Effector memory CD8-positive, alpha-beta T cell (primary cell): ENCODE measurements around the gene FMNL2.

Source experiments
- ATAC-seq: fragments of 150-1000 bp; cut with Tn5 transposase; replicated peaks from 2 replicates; pipeline ENCODE4 v1.10.0; 2021; ENCODE audit warnings: mild to moderate bottlenecking, moderate library complexity
- DNase-seq, 3 experiments: peaks; one replicate each; pipeline ENCODE4 v3.0.0; 2021
- H3K27ac Mint-ChIP-seq, 2 donors: one replicate each; pipeline ENCODE4 v1.8.0; 2022; ENCODE audit warnings: mild to moderate bottlenecking in 2 of 2, mixed read lengths in 2 of 2, moderate library complexity in 2 of 2
- H3K27me3 Mint-ChIP-seq, 2 donors: one replicate each; pipeline ENCODE4 v1.8.0; 2022; ENCODE audit warnings: mixed read lengths in 2 of 2
- H3K36me3 Mint-ChIP-seq: one replicate; pipeline ENCODE4 v1.8.0; 2022; ENCODE audit warnings: mild to moderate bottlenecking, moderate library complexity, mixed read lengths; ENCODE audit not compliant: insufficient read depth
- H3K4me1 Mint-ChIP-seq, 2 donors: one replicate each; pipeline ENCODE4 v1.8.0; 2022; ENCODE audit warnings: low read depth in 2 of 2, mixed read lengths in 2 of 2
- H3K4me3 Mint-ChIP-seq, 2 donors: one replicate each; pipeline ENCODE4 v1.8.0; 2022; ENCODE audit warnings: mild to moderate bottlenecking in 2 of 2, mixed read lengths in 2 of 2, moderate library complexity in 2 of 2
- H3K9me3 Mint-ChIP-seq, 2 donors: one replicate each; pipeline ENCODE4 v1.8.0; 2022; ENCODE audit warnings: mixed read lengths in 2 of 2

Gene FMNL2

GRCh38 chr2:152433289-152433688 lies 98.3 kb downstream of the FMNL2 start:
- Mint-ChIP-seq H3K9me3 (no peaks in the 10 kb centered on the region), H3K4me3 (no peak overlapping the region), H3K27ac (no peak overlapping the region), H3K36me3 (no peaks in the 10 kb centered on the region), H3K4me1 (no peaks in the 10 kb centered on the region), H3K27me3 (peaks cover 15 to 19% of the 10 kb centered on the region in 2 donors)
- ATAC-seq (no peak), DNase-seq (no peak)

GRCh38 chr2:152433791-152434190 lies 98.8 kb downstream of the FMNL2 start:
- no peaks in the 10 kb centered on the region for H3K9me3 Mint-ChIP-seq
- H3K4me1 Mint-ChIP-seq = no peaks in the 10 kb centered on the region
- peaks cover 18 to 20% of the 10 kb centered on the region in 2 donors for H3K27me3 Mint-ChIP-seq
- no peak overlapping the region for H3K27ac Mint-ChIP-seq
- DNase-seq (no peak), ATAC-seq (no peak)
- no peak overlapping the region for H3K4me3 Mint-ChIP-seq
- H3K36me3 Mint-ChIP-seq = no peaks in the 10 kb centered on the region

GRCh38 chr2:152434395-152435182 lies 99.6 kb downstream of the FMNL2 start:
- Mint-ChIP-seq H3K4me3 (no peak overlapping the region), H3K4me1 (no peaks in the 10 kb centered on the region), H3K36me3 (no peaks in the 10 kb centered on the region), H3K9me3 (no peaks in the 10 kb centered on the region), H3K27me3 (peaks cover 18 to 20% of the 10 kb centered on the region in 2 donors), H3K27ac (no peak overlapping the region)
- DNase-seq (no peak), ATAC-seq (no peak)

- Mint-ChIP-seq H3K36me3 (no peaks in the 10 kb centered on the region), H3K9me3 (no peaks in the 10 kb centered on the region), H3K27ac (no peak overlapping the region), H3K4me1 (no peaks in the 10 kb centered on the region), H3K27me3 (peaks cover 29% of the 10 kb centered on the region in 2 donors), H3K4me3 (no peak overlapping the region)
- DNase-seq (no peak), ATAC-seq (no peak)
Observed at GRCh38 chr2:152436148-152436547, 101.2 kb downstream of the FMNL2 start.

- Mint-ChIP-seq H3K27me3 (peaks cover 35 to 36% of the 10 kb centered on the region in 2 donors), H3K27ac (no peak overlapping the region), H3K4me1 (no peaks in the 10 kb centered on the region), H3K36me3 (no peaks in the 10 kb centered on the region), H3K9me3 (no peaks in the 10 kb centered on the region), H3K4me3 (no peak overlapping the region)
- DNase-seq (no peak), ATAC-seq (no peak)
Observed at GRCh38 chr2:152437276-152438108, 102.5 kb downstream of the FMNL2 start.

- no peak for DNase-seq
- Mint-ChIP-seq H3K4me3 (no peak overlapping the region), H3K27ac (no peak overlapping the region), H3K9me3 (peaks cover 0 to 9% of the 10 kb centered on the region in 2 donors), H3K36me3 (no peaks in the 10 kb centered on the region), H3K27me3 (peaks cover 52 to 53% of the 10 kb centered on the region in 2 donors), H3K4me1 (no peaks in the 10 kb centered on the region)
- no peak for ATAC-seq
Observed at GRCh38 chr2:152440049-152440448, 105.1 kb downstream of the FMNL2 start.

- ATAC-seq (no peak), DNase-seq (no peak)
- no peak overlapping the region for H3K27ac Mint-ChIP-seq
- no peaks in the 10 kb centered on the region for H3K4me1 Mint-ChIP-seq
- H3K36me3 Mint-ChIP-seq = no peaks in the 10 kb centered on the region
- peaks cover 50 to 52% of the 10 kb centered on the region in 2 donors for H3K27me3 Mint-ChIP-seq
- no peak overlapping the region for H3K4me3 Mint-ChIP-seq
- peaks cover 0 to 9% of the 10 kb centered on the region in 2 donors for H3K9me3 Mint-ChIP-seq
Observed at GRCh38 chr2:152440460-152440859, 105.5 kb downstream of the FMNL2 start.

- no peak overlapping the region for H3K4me3 Mint-ChIP-seq
- no peaks in the 10 kb centered on the region for H3K4me1 Mint-ChIP-seq
- peaks cover 0 to 9% of the 10 kb centered on the region in 2 donors for H3K9me3 Mint-ChIP-seq
- ATAC-seq (no peak), DNase-seq (no peak)
- peaks cover 47 to 52% of the 10 kb centered on the region in 2 donors for H3K27me3 Mint-ChIP-seq
- H3K27ac Mint-ChIP-seq = no peak overlapping the region
- H3K36me3 Mint-ChIP-seq = no peaks in the 10 kb centered on the region
Observed at GRCh38 chr2:152441961-152442360, 107.0 kb downstream of the FMNL2 start.

GRCh38 chr2:152443771-152444170 lies 108.8 kb downstream of the FMNL2 start:
- Mint-ChIP-seq H3K36me3 (no peaks in the 10 kb centered on the region), H3K9me3 (peaks cover 0 to 9% of the 10 kb centered on the region in 2 donors), H3K27ac (no peak overlapping the region), H3K27me3 (peaks cover 40 to 45% of the 10 kb centered on the region in 2 donors), H3K4me3 (no peak overlapping the region), H3K4me1 (no peaks in the 10 kb centered on the region)
- ATAC-seq (no peak), DNase-seq (no peak)

- H3K27ac Mint-ChIP-seq = no peak overlapping the region
- no peaks in the 10 kb centered on the region for H3K4me1 Mint-ChIP-seq
- no peak overlapping the region for H3K4me3 Mint-ChIP-seq
- H3K36me3 Mint-ChIP-seq = no peaks in the 10 kb centered on the region
- peaks cover 0 to 9% of the 10 kb centered on the region in 2 donors for H3K9me3 Mint-ChIP-seq
- H3K27me3 Mint-ChIP-seq = peaks cover 40 to 52% of the 10 kb centered on the region in 2 donors
- DNase-seq = no peak
- no peak for ATAC-seq
Observed at GRCh38 chr2:152444448-152444847, 109.5 kb downstream of the FMNL2 start.

GRCh38 chr2:152445375-152445774 lies 110.4 kb downstream of the FMNL2 start:
- Mint-ChIP-seq H3K4me3 (no peak overlapping the region), H3K27me3 (peaks cover 38 to 53% of the 10 kb centered on the region in 2 donors), H3K36me3 (no peaks in the 10 kb centered on the region), H3K4me1 (no peaks in the 10 kb centered on the region), H3K9me3 (peaks cover 0 to 9% of the 10 kb centered on the region in 2 donors), H3K27ac (no peak overlapping the region)
- DNase-seq (no peak), ATAC-seq (no peak)

- H3K27ac Mint-ChIP-seq = no peak overlapping the region
- ATAC-seq (no peak), DNase-seq (no peak)
- H3K9me3 Mint-ChIP-seq = peaks cover 0 to 9% of the 10 kb centered on the region in 2 donors
- H3K4me1 Mint-ChIP-seq = no peaks in the 10 kb centered on the region
- no peak overlapping the region for H3K4me3 Mint-ChIP-seq
- H3K27me3 Mint-ChIP-seq = peaks cover 37 to 53% of the 10 kb centered on the region in 2 donors
- H3K36me3 Mint-ChIP-seq = no peaks in the 10 kb centered on the region
Observed at GRCh38 chr2:152445791-152446201, 110.8 kb downstream of the FMNL2 start.

GRCh38 chr2:152446213-152446612 lies 111.2 kb downstream of the FMNL2 start:
- H3K9me3 Mint-ChIP-seq = peaks cover 0 to 9% of the 10 kb centered on the region in 2 donors
- H3K4me3 Mint-ChIP-seq = no peak overlapping the region
- no peak for ATAC-seq

More at GRCh38 chr2:152446213-152446612, 111.2 kb downstream of the FMNL2 start:
- no peak overlapping the region for H3K27ac Mint-ChIP-seq
- H3K36me3 Mint-ChIP-seq = no peaks in the 10 kb centered on the region
- no peak for DNase-seq
- no peaks in the 10 kb centered on the region for H3K4me1 Mint-ChIP-seq
- H3K27me3 Mint-ChIP-seq = peaks cover 34 to 52% of the 10 kb centered on the region in 2 donors
